ENCODE data around the gene DTL. TPM values are rescaled to one million over a fixed set of nuclear protein-coding genes. Genes with fewer than 3 reads are reported as not detected.

The DTL gene
- total RNA-seq, 2 donors from 2014 or later: 54.9 to 65.4 TPM

DNA sequence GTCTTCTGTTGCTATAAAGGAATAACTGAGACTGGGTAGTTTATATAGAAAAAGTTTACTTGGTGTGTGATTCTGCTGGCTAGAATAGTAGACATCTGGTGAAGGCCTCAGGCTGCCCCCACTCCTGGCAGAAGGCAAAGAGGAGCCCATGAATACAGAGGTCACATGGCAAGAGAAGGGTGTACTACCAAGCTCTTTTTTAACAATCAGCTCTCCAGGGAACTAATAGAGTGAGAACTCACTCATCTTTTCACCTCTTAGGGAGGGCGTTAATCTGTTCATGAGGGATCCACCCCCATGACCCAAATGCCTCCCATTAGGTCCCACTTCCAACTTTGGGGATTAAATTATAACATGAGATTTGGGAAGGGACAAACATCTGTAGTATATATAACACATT, 9.3 kb downstream of the DTL start:
- ATAC-seq (replicated peaks in 1 of 2): no peak
- Mint-ChIP-seq H3K27me3 (ENCODE audit: low read depth) (no peaks in the 10 kb centered on the region), H3K4me3 (no peak overlapping the region), H3K4me1 (ENCODE audit: low read depth) (peaks cover 12% of the 10 kb centered on the region), H3K27ac (no peak overlapping the region), H3K36me3 (ENCODE audit: insufficient read depth in 2 of 2) (peaks cover 11 to 41% of the 10 kb centered on the region in 2 donors), H3K9me3 (no peaks in the 10 kb centered on the region)
- DNase-seq: no peak

DNA sequence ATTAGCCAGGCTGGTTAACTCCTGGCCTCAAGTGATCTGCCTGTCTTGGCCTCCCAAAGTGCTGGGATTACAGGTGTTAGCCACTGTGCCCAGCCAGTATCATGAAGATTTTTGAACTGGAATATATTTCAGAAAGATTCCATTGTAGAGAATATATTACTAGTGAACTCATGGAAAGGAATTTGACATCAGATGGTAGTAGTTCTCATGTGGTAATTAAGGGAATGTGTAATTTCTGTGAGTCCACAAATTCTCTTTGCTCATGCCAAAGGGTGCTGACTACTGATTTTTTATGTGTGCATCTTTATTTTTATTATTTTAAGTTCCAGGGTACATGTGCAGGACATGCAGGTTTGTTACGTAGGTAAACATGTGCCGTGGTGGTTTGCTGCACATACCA, 10.4 kb downstream of the DTL start:
- ATAC-seq (replicated peaks in 1 of 2): no peak
- peaks cover 12 to 42% of the 10 kb centered on the region in 2 donors for H3K36me3 Mint-ChIP-seq (ENCODE audit: insufficient read depth in 2 of 2)
- no peaks in the 10 kb centered on the region for H3K27me3 Mint-ChIP-seq (ENCODE audit: low read depth)
- peaks cover 3% of the 10 kb centered on the region for H3K4me1 Mint-ChIP-seq (ENCODE audit: low read depth)
- H3K9me3 Mint-ChIP-seq: no peaks in the 10 kb centered on the region
- H3K4me3 Mint-ChIP-seq: no peak overlapping the region
- H3K27ac Mint-ChIP-seq: no peak overlapping the region
- DNase-seq: no peak

DNA sequence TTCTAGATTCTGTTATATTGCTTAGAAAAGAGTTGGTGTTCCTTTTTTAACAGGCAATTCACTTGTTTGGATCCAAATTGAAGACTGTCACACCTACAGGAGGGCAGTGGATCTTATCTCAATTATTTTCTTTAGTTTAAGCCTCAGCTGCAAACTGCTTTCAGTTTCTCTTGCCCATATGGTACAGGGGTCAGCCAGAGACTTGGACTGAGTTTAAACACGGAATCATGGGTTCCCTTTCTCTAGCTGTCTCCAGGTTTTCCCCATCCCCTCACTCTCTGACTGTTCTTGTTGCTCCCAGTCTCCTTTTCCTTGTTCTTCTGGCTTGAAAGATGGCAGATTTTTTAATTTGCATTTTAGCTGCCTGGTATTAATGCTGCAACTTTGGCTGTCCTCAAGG, 18.4 kb downstream of the DTL start:
- DNase-seq (no peak), ATAC-seq (replicated peaks in 1 of 2) (no peak)
- Mint-ChIP-seq H3K9me3 (peaks cover 6% of the 10 kb centered on the region in 2 donors), H3K27me3 (ENCODE audit: low read depth) (no peaks in the 10 kb centered on the region), H3K27ac (no peak overlapping the region), H3K4me3 (no peak overlapping the region), H3K36me3 (ENCODE audit: insufficient read depth in 2 of 2) (peaks cover 32 to 80% of the 10 kb centered on the region in 2 donors), H3K4me1 (ENCODE audit: low read depth) (no peaks in the 10 kb centered on the region)

DNA sequence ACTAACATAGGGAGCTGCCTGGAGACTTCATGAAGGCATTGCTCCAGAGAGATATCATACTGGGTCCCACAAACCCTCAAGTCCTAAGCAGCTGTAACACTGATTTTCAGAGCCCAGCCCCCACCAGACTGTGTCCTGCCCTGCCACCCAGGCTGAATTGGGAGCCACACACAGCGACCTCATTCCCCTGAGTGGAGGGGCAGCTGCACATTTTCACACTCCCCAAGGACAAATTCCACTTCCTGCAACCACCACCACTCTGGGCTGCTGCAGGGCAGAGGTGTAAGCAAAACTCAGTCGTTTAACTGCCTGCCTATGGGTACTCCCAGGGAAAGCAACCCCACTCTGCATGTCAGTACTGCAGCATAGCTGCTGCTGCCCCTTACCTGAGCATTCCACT, 19.8 kb downstream of the DTL start:
- Mint-ChIP-seq H3K9me3 (peaks cover 6% of the 10 kb centered on the region in 2 donors), H3K4me3 (no peak overlapping the region), H3K27me3 (ENCODE audit: low read depth) (no peaks in the 10 kb centered on the region), H3K27ac (no peak overlapping the region), H3K36me3 (ENCODE audit: insufficient read depth in 2 of 2) (peaks cover 32 to 84% of the 10 kb centered on the region in 2 donors), H3K4me1 (ENCODE audit: low read depth) (no peaks in the 10 kb centered on the region)
- DNase-seq (no peak), ATAC-seq (replicated peaks in 1 of 2) (no peak)

DNA sequence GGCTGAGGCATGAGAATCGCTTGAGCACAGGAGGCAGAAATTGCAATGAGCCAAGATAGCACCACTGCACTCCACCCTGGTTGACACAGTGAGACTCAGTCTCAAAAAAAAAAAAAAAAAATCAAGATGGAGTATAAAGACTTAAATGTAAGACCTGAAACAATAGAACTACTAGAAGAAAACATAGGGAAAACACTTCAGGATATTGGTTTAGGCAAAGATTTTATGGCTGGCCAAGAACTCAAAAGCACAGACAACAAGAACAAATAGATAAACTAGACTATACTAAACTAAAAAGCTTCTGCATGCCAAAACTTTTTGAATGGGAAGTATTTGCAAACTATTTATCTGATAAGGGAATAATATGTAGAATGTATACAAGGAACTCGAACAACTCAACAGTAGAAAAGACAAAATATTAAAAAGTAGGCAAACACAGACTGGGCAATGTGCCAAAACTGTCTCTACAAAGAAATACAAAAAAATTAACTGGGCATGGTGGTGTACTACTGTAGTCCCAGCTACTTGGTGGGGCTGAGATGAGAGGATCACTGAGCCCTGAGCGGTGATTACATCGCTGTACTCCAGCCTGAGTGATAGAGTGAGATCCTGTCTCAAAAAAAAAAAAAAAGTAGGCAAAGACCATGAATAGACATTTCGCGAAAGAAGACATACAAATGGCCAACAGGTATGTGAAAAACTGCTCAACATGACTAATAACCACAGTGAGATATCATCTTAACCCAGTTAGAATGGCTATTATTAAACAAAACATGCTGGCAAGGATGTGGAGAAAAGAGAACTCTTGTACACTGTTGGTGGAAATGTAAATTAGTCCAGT, 25.3 kb downstream of the DTL start:
- Mint-ChIP-seq H3K27ac (peak overlapping the region; percentile 54), H3K4me3 (no peak overlapping the region), H3K4me1 (ENCODE audit: low read depth) (no peaks in the 10 kb centered on the region), H3K27me3 (ENCODE audit: low read depth) (no peaks in the 10 kb centered on the region), H3K9me3 (peaks cover 3 to 5% of the 10 kb centered on the region in 2 donors), H3K36me3 (ENCODE audit: insufficient read depth in 2 of 2) (peaks cover 15 to 57% of the 10 kb centered on the region in 2 donors)
- DNase-seq: no peak
- ATAC-seq (replicated peaks in 1 of 2): peak in 1 of 2 donors; percentile 25

DNA sequence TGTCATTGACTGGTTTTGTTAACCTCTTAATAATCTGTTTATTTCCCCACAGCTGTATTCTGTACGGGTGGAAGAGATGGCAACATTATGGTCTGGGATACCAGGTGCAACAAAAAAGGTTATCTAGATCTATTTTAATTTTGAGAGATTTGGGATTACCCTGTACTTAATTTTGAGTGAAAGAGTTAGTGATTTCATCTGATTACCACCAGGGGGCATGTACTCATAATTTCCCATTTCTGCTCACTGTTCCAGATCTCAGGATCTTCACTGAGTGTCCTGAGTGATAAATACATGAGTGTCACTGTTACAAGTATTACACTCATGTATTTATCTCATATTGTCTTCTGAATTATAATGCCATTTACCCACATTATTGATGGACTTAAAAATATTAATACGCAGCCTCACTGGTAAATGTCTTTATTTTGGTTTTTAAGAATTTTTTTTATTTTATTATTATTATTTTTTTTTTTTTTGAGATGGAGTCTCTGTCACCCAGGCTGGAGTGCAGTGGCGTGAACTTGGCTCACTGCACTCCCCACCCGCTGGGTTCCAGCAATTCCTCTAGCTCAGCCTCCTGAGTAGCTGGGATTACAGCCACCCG, 27.4 kb downstream of the DTL start:
- Mint-ChIP-seq H3K4me3 (no peak overlapping the region), H3K36me3 (ENCODE audit: insufficient read depth in 2 of 2) (peaks cover 12 to 54% of the 10 kb centered on the region in 2 donors), H3K9me3 (peaks cover 0 to 3% of the 10 kb centered on the region in 2 donors), H3K4me1 (ENCODE audit: low read depth) (no peaks in the 10 kb centered on the region), H3K27ac (no peak overlapping the region), H3K27me3 (ENCODE audit: low read depth) (no peaks in the 10 kb centered on the region)
- DNase-seq (no peak), ATAC-seq (replicated peaks in 1 of 2) (peak in 1 of 2 donors; percentile 45)

DNA sequence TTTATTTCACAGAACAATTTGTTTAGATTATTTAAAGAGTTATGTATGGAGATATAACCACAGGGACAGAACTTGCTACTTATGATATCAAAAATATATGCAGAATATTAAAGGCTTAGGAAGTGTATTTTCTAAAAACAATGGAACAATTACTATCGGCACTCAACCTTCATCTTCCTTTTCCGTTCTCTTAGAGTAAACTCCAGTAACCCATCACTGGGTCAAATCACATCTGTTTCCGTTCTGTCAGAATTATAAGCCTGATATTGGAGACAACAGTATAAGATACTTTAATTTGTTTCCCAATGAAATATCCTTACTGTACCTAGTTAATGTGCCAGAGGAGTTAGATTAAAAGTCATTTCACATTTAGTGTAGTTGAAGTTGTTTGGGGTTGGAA, 32.2 kb downstream of the DTL start:
- H3K27ac Mint-ChIP-seq: peak overlapping the region; percentile 63
- no peaks in the 10 kb centered on the region for H3K4me1 Mint-ChIP-seq (ENCODE audit: low read depth)
- DNase-seq (no peak), ATAC-seq (replicated peaks in 1 of 2) (no peak)
- no peak overlapping the region for H3K4me3 Mint-ChIP-seq
- H3K36me3 Mint-ChIP-seq (ENCODE audit: insufficient read depth in 2 of 2): peaks cover 14 to 53% of the 10 kb centered on the region in 2 donors
- H3K27me3 Mint-ChIP-seq (ENCODE audit: low read depth): no peaks in the 10 kb centered on the region
- H3K9me3 Mint-ChIP-seq: no peaks in the 10 kb centered on the region

DNA sequence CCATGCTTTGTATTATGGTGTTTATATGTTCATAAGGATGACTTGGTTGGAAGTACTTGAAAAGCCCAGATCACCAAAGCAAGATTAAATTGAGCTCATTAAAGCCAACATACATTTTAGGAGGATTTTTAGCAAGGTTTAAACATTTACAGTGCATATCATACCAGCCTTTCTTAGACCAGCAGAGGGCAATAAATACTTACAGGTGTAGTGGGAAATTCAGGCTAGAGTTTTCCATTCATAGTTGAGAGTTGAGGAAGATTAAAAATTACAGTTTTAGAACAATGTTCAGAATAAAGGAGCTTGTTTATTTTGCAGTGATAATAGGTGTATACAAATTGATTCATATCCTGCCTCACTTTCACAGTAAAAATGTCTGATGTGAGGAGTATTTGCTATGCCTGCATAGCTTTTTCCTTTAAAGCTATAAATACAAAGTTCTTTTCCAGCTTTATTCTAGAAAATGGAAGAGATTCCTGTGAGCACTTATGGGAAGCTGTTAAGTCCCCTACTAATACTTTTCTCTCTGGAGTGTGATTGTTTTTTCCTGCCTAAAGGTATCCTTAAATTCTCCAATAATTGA, 35.3 kb downstream of the DTL start:
- Mint-ChIP-seq H3K27ac (no peak overlapping the region), H3K27me3 (ENCODE audit: low read depth) (no peaks in the 10 kb centered on the region), H3K9me3 (no peaks in the 10 kb centered on the region), H3K4me3 (no peak overlapping the region), H3K36me3 (ENCODE audit: insufficient read depth in 2 of 2) (peaks cover 11 to 43% of the 10 kb centered on the region in 2 donors), H3K4me1 (ENCODE audit: low read depth) (no peaks in the 10 kb centered on the region)
- no peak for ATAC-seq (replicated peaks in 1 of 2)
- DNase-seq: no peak

DNA sequence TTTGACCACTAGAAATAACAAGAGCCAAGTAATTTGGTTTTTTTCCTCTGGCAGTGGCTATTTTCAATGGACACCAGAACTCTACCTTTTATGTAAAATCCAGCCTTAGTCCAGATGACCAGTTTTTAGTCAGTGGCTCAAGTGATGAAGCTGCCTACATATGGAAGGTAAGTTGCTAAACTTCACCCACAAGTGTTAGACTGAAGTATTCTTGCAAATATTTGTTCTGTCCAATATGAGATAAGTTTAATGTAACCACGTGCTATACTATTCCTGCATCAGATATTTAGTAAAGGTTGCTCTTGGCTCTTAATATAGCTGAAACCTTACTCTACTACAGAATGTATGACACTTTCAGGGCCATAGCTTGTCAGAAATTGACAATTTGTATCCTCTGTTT, 36.5 kb downstream of the DTL start:
- no peaks in the 10 kb centered on the region for H3K9me3 Mint-ChIP-seq
- ATAC-seq (replicated peaks in 1 of 2) (no peak), DNase-seq (no peak)
- H3K4me3 Mint-ChIP-seq: no peak overlapping the region
- no peak overlapping the region for H3K27ac Mint-ChIP-seq
- peaks cover 9 to 47% of the 10 kb centered on the region in 2 donors for H3K36me3 Mint-ChIP-seq (ENCODE audit: insufficient read depth in 2 of 2)
- H3K4me1 Mint-ChIP-seq (ENCODE audit: low read depth): no peaks in the 10 kb centered on the region
- H3K27me3 Mint-ChIP-seq (ENCODE audit: low read depth): no peaks in the 10 kb centered on the region

DNA sequence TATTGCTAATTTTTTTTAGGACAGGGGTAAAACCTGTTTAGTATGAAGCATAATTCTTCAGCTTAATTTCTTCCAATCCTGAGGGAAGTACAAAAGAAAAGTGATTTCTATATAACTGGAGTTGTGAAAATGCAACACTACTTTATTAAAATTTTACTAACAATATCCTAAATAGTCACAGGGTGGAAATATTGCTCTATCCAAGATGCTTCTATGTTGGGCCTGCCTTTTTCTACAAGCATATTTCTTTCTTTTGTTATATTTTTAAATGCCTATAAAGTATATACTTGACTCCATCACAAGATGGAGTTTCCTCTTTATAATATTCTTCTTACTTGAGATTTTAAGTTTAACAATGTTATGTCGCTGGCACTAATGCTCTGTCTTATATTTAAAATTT, 37.9 kb downstream of the DTL start:
- no peak for ATAC-seq (replicated peaks in 1 of 2)
- Mint-ChIP-seq H3K36me3 (ENCODE audit: insufficient read depth in 2 of 2) (peaks cover 4 to 36% of the 10 kb centered on the region in 2 donors), H3K9me3 (no peaks in the 10 kb centered on the region), H3K4me3 (no peak overlapping the region), H3K27ac (no peak overlapping the region), H3K27me3 (ENCODE audit: low read depth) (no peaks in the 10 kb centered on the region), H3K4me1 (ENCODE audit: low read depth) (no peaks in the 10 kb centered on the region)
- DNase-seq: no peak

DNA sequence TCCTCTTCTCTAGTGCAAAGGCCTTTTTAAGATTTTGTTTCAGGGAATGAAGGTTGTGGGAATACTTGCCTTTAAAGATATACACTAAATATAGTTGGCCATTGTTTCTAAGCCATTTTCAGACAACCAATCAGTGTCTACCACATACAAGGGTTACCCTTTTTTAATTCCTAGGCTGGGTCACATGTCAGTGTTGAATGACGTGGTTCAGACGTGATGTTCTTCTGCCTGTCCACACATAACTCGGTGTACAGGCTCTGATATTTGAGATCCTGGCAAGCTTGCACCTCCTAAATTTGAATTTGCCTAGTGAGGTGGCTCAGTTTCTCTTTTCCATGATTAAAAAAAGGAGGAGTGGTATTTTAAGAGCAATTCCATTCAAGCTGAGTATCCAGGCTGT, 38.8 kb downstream of the DTL start:
- no peak for DNase-seq
- ATAC-seq (replicated peaks in 1 of 2): no peak
- no peaks in the 10 kb centered on the region for H3K27me3 Mint-ChIP-seq (ENCODE audit: low read depth)

DNA sequence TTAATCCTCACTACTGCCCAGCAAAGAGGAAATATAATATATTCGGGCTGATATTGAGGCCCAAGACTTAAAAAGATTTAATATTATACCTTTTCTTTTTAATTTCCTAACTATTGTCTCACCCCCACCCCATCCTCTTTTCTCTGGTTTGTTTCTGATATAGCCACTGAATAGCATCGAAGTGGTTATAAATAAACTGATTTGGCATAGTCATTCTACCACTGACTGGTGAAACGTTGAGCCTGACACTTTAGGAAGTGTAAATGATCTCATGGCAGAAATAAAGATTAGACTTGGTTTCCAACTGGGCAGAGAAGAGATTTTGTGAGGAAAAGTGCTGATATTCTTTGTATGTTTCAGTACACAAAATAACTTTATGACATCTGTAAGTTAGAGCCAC, 39.3 kb downstream of the DTL start:
- no peaks in the 10 kb centered on the region for H3K9me3 Mint-ChIP-seq
- no peak overlapping the region for H3K4me3 Mint-ChIP-seq
- no peak for DNase-seq
- H3K36me3 Mint-ChIP-seq (ENCODE audit: insufficient read depth in 2 of 2): peaks cover 6 to 41% of the 10 kb centered on the region in 2 donors
- ATAC-seq (replicated peaks in 1 of 2): no peak
- H3K4me1 Mint-ChIP-seq (ENCODE audit: low read depth): no peaks in the 10 kb centered on the region
- no peak overlapping the region for H3K27ac Mint-ChIP-seq
- no peaks in the 10 kb centered on the region for H3K27me3 Mint-ChIP-seq (ENCODE audit: low read depth)

More for the DNA sequence above, 38.8 kb downstream of the DTL start:
- H3K27ac Mint-ChIP-seq: no peak overlapping the region
- H3K4me3 Mint-ChIP-seq: no peak overlapping the region
- H3K4me1 Mint-ChIP-seq (ENCODE audit: low read depth): no peaks in the 10 kb centered on the region
- peaks cover 6 to 36% of the 10 kb centered on the region in 2 donors for H3K36me3 Mint-ChIP-seq (ENCODE audit: insufficient read depth in 2 of 2)
- no peaks in the 10 kb centered on the region for H3K9me3 Mint-ChIP-seq

DNA sequence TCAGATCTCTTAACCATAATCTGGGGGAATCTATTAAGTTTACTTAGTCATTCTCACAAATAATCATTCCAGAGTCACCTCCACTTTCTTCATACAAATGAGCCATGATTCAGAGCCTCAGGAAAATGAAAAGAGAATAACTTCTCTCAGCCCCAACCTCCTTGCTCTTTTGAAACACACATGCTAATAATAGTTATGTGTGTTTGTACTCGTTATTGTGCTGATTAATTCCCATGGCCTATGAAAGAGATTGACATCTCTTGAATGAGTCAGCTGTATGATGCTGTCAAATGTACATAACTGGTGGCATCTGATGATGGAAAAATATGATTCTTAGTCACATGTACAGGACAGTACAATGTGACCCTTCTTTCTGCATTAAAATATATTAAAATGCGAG, 41.5 kb downstream of the DTL start:
- no peaks in the 10 kb centered on the region for H3K27me3 Mint-ChIP-seq (ENCODE audit: low read depth)
- H3K36me3 Mint-ChIP-seq (ENCODE audit: insufficient read depth in 2 of 2): peaks cover 8 to 33% of the 10 kb centered on the region in 2 donors
- DNase-seq: no peak
- H3K4me1 Mint-ChIP-seq (ENCODE audit: low read depth): no peaks in the 10 kb centered on the region
- no peaks in the 10 kb centered on the region for H3K9me3 Mint-ChIP-seq
- no peak overlapping the region for H3K27ac Mint-ChIP-seq
- H3K4me3 Mint-ChIP-seq: no peak overlapping the region
- ATAC-seq (replicated peaks in 1 of 2): no peak

Data from activated T-cell treated with anti-CD3 and anti-CD28 coated beads, Interleukin-2, amount 50 U/mL, for 72 hours (primary cell).